RKO (cell line): ENCODE data around the gene POU4F3.
"Not testable (repeated sequence)": the region's sequence is repeated elsewhere in the genome, so short reads cannot be mapped to it uniquely, and the experiment has no call there.

ENCODE experiments used
- DNase-seq: peaks from one replicate; pipeline ENCODE4 v3.0.0-alpha.2; 2016; ENCODE audit warnings: low spot score

Gene POU4F3

DNA sequence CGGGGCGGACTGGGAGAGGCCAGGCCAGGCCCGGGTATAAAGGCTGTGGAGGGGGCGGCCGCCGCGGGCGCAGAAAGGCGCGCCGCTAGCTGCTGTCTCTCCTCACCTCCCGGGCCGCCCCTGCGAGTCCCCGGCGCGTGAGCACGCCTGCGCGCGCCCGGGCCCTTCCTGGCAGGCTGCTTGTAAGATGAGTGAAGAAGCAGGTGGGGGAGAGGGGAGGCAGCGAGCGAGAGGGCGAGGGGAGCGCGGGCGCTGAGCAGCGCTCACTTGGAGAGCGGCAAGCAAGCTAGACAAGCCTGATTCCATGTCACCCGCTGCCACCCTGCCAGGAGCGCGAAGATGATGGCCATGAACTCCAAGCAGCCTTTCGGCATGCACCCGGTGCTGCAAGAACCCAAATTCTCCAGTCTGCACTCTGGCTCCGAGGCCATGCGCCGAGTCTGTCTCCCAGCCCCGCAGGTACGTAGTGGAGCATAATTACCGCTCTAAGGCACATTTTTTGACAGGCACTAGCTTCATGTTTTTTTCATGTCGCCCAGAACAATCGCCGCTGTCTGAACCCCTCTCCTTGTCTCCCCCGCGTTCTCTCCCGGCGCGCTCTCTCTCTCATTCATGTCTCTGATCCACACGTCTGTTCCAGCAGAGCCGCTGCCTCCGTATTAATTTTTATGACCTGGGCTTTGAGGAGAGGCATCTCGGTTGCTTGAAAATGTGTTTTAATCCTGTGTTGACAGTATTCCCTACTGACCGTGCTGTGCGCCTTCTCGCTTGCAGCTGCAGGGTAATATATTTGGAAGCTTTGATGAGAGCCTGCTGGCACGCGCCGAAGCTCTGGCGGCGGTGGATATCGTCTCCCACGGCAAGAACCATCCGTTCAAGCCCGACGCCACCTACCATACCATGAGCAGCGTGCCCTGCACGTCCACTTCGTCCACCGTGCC is at the start of gene POU4F3:
Gene POU4F3, plus strand, starts transcription at position 66 of the 941 bp plus-strand sequence. Its CDS starts 274 bp downstream, at position 340.
- no peak for DNase-seq

DNA sequence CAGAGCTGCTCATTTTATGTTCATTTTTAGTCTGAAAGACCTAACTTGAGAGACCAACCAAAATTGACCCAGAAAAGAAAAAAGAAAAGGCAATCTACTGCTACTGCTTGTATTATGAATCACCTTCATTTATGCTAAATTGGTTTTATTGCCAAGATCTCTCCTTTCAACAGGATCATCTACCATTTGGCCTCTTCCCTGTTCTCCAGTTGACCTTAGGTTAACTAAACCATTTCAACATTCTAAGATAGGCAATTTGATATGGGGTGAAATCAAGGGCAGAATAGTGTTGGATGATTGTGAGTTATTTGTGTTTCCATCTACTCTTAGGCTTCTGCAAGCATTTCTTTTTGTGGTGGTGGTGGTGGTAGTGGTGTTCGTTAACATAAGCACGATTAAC is 48.3 kb upstream of the POU4F3 start:
- no peak for DNase-seq

- DNase-seq: peak; percentile 75
These were observed 47.1 kb upstream of the POU4F3 start for GRCh38 chr5:146291421-146292074.

DNA sequence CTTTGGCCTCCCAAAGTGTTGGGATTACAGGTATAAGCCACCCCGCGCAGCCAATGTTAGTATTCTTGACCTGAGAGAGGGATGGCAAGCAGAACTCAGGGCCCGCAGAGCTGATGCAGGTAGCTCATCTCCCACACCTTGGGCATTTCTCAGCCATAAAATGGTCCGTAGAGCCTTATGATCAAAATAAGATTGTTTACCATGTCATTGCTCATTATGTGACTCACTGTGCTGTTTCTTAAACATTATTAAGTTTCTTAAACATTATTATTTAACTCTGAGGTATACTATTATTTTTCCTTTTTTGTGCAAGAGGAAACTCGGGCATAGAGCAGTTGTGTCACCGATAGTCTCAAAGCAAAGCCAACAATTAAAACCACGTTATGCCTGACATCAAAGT is 42.4 kb upstream of the POU4F3 start:
- DNase-seq: no peak

DNA sequence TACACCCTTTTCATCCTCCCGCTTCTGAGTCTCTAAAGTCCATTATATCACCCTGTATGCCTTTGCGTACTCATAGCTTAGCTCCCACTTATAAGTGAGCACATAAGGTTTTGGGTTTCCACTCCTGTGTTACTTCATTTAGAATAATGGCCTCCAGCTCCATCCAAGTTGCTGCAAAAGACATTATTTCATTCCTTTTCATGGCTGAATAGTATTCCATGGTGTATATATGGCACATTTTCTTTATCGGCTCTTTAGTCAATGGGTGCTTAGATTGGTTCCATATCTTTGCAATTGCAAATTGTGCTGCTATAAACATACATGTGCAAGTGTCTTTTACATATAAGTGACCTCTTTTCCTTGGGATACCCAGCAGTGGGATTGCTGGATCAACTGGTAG is 39.7 kb upstream of the POU4F3 start:
- not testable (repeated sequence) for DNase-seq

GRCh38 chr5:146301626-146302025 is 37.0 kb upstream of the POU4F3 start:
- DNase-seq: no peak

- DNase-seq: no peak
These were observed 36.2 kb upstream of the POU4F3 start for GRCh38 chr5:146302406-146302805.

DNA sequence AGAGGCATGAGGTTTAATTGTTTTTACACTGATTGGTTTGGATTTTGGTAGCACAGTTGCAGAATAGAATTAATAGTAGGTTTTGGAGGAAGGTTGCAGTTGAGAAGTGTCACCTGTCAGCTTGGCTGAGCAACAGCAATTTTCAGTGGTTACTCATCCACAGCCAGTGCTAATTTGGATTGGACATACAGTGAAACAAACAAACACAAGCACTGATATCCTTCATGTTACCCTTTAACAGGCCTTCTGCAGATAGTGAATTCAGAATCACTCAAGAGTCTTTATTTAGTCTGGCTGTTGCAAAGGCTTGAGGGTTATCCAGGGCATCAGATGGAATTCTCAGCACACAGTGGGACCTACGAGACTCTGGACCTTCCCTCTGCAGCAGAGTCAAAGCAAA is 31.8 kb upstream of the POU4F3 start:
- no peak for DNase-seq

GRCh38 chr5:146307796-146308195 is 30.8 kb upstream of the POU4F3 start:
- no peak for DNase-seq

GRCh38 chr5:146310540-146310939 is 28.1 kb upstream of the POU4F3 start:
- no peak for DNase-seq

- DNase-seq: no peak
These were observed 27.4 kb upstream of the POU4F3 start for GRCh38 chr5:146311278-146311677.

DNA sequence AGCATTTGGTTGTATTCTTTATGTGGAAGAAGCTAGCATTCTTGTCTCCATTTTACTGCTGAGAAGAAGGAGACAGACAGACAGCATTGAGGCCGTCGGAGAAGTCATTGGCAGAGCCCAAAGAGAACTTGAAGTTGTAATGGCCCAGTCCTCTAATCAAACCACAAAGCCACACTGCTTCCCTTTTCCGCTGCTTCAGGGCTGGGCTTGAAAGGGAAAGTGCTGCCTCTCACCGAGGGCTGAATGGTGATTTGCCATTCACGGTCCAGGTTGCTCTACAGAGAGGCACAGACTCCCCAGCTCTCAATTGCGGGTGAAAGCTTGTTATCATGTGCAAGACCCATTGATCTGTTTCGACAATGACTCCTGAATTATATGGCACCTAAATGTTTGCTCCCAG is 25.6 kb upstream of the POU4F3 start:
- no peak for DNase-seq

GRCh38 chr5:146321571-146321970 is 17.1 kb upstream of the POU4F3 start:
- DNase-seq: no peak

- DNase-seq: no peak
These were observed 11.3 kb upstream of the POU4F3 start for GRCh38 chr5:146327257-146327870.

GRCh38 chr5:146327989-146328388 is 10.7 kb upstream of the POU4F3 start:
- no peak for DNase-seq

- no peak for DNase-seq
These were observed 8.9 kb upstream of the POU4F3 start for GRCh38 chr5:146329697-146330096.

GRCh38 chr5:146331423-146331822 is 7.2 kb upstream of the POU4F3 start:
- no peak for DNase-seq

DNA sequence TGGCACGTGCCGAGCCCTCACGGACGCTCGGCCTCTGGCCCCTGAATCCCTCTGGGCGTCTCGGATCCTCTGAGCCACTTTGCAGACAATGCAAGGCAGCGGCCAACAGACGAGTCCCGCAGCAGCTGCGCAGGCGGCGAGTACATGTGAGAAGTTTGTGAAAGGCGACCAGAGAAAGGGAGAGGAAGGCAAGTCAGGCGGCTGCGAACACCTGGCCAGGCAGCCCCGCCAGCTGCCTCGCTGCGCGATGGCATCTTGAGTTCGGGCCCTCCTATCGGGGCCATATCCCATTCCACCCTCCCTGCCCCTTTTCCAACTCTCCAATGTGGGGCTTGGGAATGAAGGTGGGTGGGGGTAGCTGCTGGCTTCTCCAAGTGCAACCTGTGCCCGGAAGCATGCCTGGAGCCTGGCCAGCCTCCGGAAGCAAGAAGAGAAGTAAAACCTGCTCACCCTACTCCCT is 4.5 kb upstream of the POU4F3 start:
- no peak for DNase-seq

DNA sequence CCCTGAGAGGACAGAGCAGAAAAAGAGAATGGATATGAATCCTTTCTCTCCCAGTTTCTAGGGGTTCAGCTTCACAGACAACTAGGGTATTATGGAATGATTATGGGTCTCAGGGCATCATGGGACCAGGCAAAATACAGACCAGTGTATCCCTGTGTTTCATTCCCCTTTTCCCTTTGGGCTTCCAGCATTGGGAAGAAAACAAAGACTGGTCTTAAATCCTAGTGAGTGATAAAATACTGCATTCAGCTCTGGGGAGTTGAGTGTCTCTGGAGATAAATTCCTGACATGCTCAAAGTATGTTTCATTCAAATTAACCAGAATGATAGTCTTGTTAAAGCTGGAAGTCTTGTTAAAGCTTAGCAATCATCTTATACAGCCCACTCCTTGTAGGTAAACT is 2.4 kb upstream of the POU4F3 start:
- DNase-seq: no peak

DNA sequence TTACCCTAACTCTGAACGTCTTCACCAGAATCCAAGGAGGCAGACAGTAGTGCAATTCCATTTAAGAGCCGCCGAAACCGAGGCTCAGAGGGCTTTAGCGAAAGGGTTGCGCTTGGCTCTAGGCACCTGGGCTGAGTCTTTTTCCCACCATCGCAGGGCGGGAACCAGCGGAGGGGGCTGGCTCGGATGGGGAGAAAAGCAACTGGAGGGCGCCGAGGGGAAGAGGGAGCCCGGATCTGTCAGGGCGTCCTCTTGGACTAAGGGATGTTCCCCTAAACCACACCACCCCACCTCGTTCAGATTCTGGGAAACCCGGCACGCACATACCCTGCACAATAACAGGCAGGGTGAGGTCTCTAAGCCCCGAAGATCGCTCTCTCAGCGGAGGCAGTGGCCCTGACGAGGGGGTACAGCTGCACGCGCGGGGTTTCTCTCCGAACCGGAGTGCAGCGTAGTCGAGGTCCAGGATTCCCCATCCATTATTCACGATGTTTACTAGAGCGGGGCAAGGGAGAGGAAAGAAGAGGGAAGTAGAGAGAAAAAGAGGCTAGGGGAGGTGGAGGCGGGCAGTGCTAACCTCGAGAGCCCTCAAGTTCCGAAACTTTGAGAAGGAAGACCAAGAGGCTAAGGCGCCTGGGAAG is 1.3 kb upstream of the POU4F3 start:
- DNase-seq: no peak

DNA sequence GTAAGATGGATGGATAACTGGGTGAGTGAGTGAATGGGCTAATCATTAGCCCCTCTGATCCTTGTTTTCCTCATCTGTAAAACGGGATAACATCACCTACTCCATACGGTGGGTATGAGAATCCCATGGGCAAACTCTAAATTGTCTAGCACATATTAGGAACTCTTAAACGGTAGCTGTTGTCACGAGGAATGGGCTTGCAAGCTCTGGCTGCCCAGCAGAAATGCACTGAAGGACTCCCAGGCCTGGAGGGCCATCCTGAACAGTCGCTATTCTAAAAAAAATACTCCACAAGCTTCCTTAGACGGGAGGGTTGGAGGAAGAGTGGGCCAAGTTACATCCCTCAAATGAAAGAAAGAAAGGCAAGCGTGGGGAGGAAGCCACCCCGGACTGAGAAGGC is 711 bp upstream of the POU4F3 start:
- no peak for DNase-seq

DNA sequence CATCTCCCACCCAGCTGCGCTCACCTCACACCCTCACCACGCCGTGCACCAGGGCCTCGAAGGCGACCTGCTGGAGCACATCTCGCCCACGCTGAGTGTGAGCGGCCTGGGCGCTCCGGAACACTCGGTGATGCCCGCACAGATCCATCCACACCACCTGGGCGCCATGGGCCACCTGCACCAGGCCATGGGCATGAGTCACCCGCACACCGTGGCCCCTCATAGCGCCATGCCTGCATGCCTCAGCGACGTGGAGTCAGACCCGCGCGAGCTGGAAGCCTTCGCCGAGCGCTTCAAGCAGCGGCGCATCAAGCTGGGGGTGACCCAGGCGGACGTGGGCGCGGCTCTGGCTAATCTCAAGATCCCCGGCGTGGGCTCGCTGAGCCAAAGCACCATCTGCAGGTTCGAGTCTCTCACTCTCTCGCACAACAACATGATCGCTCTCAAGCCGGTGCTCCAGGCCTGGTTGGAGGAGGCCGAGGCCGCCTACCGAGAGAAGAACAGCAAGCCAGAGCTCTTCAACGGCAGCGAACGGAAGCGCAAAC is 1.1 kb downstream of the POU4F3 start:
- DNase-seq: no peak
